Lower leg skin (tissue), 4 donors: ENCODE data around the gene ZBTB40. TPM values are rescaled to one million over a fixed set of nuclear protein-coding genes. Genes with fewer than 3 reads are reported as not detected.

Experiments
- DNase-seq, 2 donors: peaks; one replicate each; pipeline ENCODE4 v3.0.0-alpha.2; 2019; ENCODE audit warnings: low spot score in 2 of 2
- H3K4me3 ChIP-seq: fragments of 200-600 bp; sonication (generic); 2 replicates; pipeline ENCODE4 v1.5.1; 2017; ENCODE audit warnings: mild to moderate bottlenecking, low read depth; ENCODE audit not compliant: poor library complexity, severe bottlenecking
- POLR2A ChIP-seq, 2 donors: fragments of 450-650 bp; IDR thresholded peaks; one replicate each; pipeline ENCODE4 v1.6.1; 2016 to 2017; ENCODE audit warnings: antibody characterized with exemption in 2 of 2, mild to moderate bottlenecking in 1 of 2, moderate library complexity in 1 of 2
- WGBS, 2 donors: methylation state at CpG; one replicate each; pipeline ENCODE4 v1.1.5; 2018; 5-methylcytosine and 5-hydroxymethylcytosine counted together
- intact Hi-C: fragments of 100-400 bp; cut with DNase I; formaldehyde crosslinking; loops from one replicate; pipeline ENCODE4 v1.15.0; 2023; ENCODE audit warnings: low total_unique reads
- total RNA-seq, 4 donors: library from RNA; depleted of rRNA; stranded (reverse); fragments of >200 nt; gene quantifications; one replicate each; pipeline ENCODE4 v1.1.0, GENCODE V29; 2016
- TF ChIP-seq, protein P1 (sequence below), 3 donors: fragments of 450-650 bp; IDR thresholded peaks; one replicate each; pipeline ENCODE4 v1.5.1; 2016; ENCODE audit warnings: antibody characterized with exemption in 3 of 3, mild to moderate bottlenecking in 3 of 3, moderate library complexity in 2 of 3

Gene ZBTB40
- total RNA-seq, 4 donors from 2014 or later: 7.5 to 13.3 (median 12.4) TPM

DNA sequence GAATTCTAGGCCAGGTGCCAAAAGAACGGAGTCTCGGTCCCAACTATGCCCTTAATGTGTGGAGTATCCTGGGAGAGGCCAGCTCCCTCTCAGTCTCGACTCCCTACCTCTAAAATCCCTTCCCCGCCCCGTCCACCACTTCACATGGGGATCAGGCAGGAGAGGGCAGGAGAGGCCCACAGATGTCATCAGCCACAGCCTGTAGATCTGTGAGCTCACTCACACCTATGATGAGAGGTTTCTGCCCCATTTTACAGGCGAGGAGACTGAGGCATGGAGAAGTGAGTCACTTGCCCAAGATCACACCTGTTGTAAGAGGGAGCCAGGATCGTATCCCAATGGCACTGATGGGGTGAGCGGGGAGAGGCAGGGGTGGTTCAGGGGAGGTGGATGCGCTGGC is 91.2 kb downstream of the ZBTB40 start:
- 73 to 77% methylated on average over 6 to 9 of the region's 9 CpGs for WGBS, 2 donors

DNA sequence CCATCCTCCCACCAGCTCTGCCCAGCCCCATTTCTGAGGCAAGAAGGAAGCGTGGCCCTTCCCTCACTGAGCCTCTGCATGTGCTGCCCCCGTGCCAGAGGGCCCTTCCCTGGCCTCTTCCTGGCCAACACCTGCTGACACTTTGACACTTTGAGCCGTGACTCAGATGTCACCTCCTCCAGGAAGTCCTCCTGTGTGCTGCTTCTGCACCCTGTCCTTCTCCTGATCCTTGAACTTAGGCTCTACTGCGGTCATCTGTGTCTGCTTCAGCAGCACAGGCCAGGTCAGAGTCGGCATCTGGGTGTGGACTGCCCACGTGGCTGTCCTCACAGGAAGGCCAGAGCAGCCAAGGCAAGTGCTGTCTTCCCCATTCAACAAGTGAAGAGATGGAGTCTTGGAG is 92.0 kb downstream of the ZBTB40 start:
- no peak overlapping the region for H3K4me3 ChIP-seq
- 78 to 79% methylated on average over 6 of the region's 6 CpGs for WGBS, 2 donors
- intact Hi-C loops: no loop called here
- no peak for TF ChIP-seq POLR2A (IDR thresholded peaks at IDR 0.05)
- TF ChIP-seq, protein P1, sequence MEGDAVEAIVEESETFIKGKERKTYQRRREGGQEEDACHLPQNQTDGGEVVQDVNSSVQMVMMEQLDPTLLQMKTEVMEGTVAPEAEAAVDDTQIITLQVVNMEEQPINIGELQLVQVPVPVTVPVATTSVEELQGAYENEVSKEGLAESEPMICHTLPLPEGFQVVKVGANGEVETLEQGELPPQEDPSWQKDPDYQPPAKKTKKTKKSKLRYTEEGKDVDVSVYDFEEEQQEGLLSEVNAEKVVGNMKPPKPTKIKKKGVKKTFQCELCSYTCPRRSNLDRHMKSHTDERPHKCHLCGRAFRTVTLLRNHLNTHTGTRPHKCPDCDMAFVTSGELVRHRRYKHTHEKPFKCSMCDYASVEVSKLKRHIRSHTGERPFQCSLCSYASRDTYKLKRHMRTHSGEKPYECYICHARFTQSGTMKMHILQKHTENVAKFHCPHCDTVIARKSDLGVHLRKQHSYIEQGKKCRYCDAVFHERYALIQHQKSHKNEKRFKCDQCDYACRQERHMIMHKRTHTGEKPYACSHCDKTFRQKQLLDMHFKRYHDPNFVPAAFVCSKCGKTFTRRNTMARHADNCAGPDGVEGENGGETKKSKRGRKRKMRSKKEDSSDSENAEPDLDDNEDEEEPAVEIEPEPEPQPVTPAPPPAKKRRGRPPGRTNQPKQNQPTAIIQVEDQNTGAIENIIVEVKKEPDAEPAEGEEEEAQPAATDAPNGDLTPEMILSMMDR (IDR thresholded peaks at IDR 0.05): no peak
- no peak for DNase-seq

More for the DNA sequence above, 91.2 kb downstream of the ZBTB40 start:
- no peak for DNase-seq
- no peak overlapping the region for H3K4me3 ChIP-seq
- intact Hi-C loops: no loop called here
- no peak for TF ChIP-seq POLR2A (IDR thresholded peaks at IDR 0.05)
- TF ChIP-seq, protein P1 (IDR thresholded peaks at IDR 0.05): no peak

DNA sequence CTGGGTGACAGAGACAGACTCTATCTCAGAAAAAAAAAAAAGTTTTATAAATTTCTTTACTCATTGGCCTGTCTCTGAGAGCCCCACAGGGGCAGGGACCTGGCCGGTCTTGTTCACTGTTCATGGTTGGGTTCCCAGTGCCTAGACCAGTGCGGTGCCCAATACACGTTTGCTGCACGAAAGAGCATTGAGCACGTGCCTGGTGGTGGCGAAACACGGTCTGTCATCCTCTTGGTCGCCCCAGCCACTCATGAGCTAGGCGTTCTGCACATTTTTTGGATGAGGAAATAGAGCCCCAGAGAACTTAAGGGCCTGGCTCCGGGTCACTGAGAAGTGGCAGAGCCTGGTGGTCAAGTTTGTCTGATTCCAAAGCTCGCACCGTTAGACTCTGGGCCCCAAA is 93.0 kb downstream of the ZBTB40 start:
- DNase-seq: no peak
- WGBS, 2 donors: 79 to 82% methylated on average over 12 of the region's 12 CpGs
- no peak overlapping the region for H3K4me3 ChIP-seq
- intact Hi-C loops: no loop called here
- TF ChIP-seq, protein P1 (IDR thresholded peaks at IDR 0.05): no peak
- TF ChIP-seq POLR2A (IDR thresholded peaks at IDR 0.05): no peak

DNA sequence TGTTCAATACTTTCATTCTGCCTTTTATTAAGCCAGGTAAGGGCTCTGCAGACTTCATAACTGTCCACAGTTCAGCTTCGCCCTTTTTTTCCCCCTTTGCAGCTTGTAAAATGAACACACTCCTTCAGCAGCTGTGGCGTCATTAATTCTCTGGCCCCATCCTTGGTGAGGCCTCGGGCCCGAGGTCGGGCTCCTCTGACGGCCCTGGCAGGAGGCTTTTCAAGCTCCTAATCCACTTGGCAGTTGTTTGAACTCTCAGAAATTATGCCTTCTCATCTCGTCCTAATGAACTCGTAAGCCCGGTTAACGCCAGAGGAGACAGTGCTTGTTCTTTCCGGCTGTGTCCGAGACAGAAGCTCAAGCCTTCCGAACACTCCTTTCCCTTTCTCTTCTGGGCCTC is 93.5 kb downstream of the ZBTB40 start:
- no peak overlapping the region for H3K4me3 ChIP-seq
- WGBS, 2 donors: 41 to 45% methylated on average over 13 of the region's 13 CpGs
- intact Hi-C loops: no loop called here
- DNase-seq: no peak
- TF ChIP-seq, protein P1 (IDR thresholded peaks at IDR 0.05): no peak
- no peak for TF ChIP-seq POLR2A (IDR thresholded peaks at IDR 0.05)

DNA sequence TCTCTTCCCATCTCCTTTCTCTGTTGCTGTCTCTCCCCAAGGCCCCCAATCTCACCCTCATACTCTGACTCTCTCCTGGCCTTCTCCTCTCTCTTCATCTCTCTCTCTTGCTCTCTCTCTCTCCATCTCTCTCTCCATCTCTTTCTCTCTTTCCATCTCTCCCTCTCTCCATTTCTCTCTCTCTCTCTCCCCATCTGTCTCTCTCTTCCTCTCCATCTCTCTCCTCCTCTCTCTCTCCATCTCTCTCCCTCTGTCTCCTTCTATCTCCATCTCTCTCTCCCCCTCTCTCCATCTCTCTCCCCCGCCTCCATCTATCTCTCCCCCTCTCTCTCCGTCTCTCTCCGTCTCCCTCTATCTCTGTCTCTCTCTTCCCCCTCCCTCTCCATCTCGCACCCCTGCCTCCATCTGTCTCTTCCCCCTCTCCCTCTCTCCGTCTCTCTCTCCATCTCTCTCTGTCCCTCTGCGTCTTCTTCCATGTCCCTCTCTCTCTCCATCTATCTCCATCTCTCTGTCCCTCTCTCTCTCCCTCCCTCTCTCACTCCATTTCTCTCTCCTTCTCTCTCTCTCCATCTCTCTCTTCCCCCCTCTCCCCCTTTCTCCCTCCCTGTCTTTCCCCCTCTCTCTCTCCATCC is 95.7 kb downstream of the ZBTB40 start:
- WGBS, 2 donors: 68 to 77% methylated on average over 6 of the region's 6 CpGs
- intact Hi-C loops: no loop called here
- H3K4me3 ChIP-seq: no peak overlapping the region
- TF ChIP-seq POLR2A (IDR thresholded peaks at IDR 0.05): no peak
- TF ChIP-seq, protein P1 (IDR thresholded peaks at IDR 0.05): no peak
- DNase-seq: no peak
